ENCODE measurements around the gene TMA7.

- TF ChIP-seq PRMT3 (CRISPR knock-in tag; IDR thresholded peaks at IDR 0.05; ENCODE audit: borderline replicate concordance, low read depth) (no peak), KLF9 (CRISPR knock-in tag; IDR thresholded peaks at IDR 0.05; ENCODE audit: low read depth) (no peak), ZBTB34 (CRISPR knock-in tag; IDR thresholded peaks at IDR 0.05) (peak; percentile 80), ZNF776 (CRISPR knock-in tag; IDR thresholded peaks at IDR 0.05) (no peak), TBP (CRISPR knock-in tag; IDR thresholded peaks at IDR 0.05) (no peak), KDM1A (CRISPR knock-in tag; IDR thresholded peaks at IDR 0.05) (0 out of 2 replicates have a peak, but pooled peaks have one; percentile 39), MBD4 (IDR thresholded peaks at IDR 0.05; ENCODE audit: borderline replicate concordance, low read length) (no peak), UBTF (CRISPR knock-in tag; IDR thresholded peaks at IDR 0.05) (no peak), CBX2 (IDR thresholded peaks at IDR 0.05; ENCODE audit: low read depth, low read length) (no peak), CBX2 (CRISPR knock-in tag; IDR thresholded peaks at IDR 0.05; ENCODE audit: low read depth) (no peak), ZNF143 (CRISPR knock-in tag; IDR thresholded peaks at IDR 0.05) (peak; percentile 39; the same call in 1 of the 2 replicates), ATF2 (CRISPR knock-in tag; IDR thresholded peaks at IDR 0.05) (peak; percentile 84), ZBTB43 (CRISPR knock-in tag; conservative IDR thresholded peaks at IDR 0.05) (no peak), NFE2L1 (CRISPR knock-in tag; IDR thresholded peaks at IDR 0.05; ENCODE audit: borderline replicate concordance) (no peak), RARA (CRISPR knock-in tag; IDR thresholded peaks at IDR 0.05) (peak; percentile 86)
Measured at GRCh38 chr3:48431224-48432029, 8.6 kb upstream of the TMA7 start.
